ENCODE data around the gene SDK2.

The SDK2 gene

GRCh38 chr17:73528679-73529078 is 115.6 kb downstream of the SDK2 start:
- DNase-seq: no peak

- no peak for DNase-seq
These were observed 117.3 kb downstream of the SDK2 start for GRCh38 chr17:73526952-73527351.

- DNase-seq: no peak
These were observed 119.1 kb downstream of the SDK2 start for GRCh38 chr17:73524941-73525679.

GRCh38 chr17:73522696-73523095 is 121.5 kb downstream of the SDK2 start:
- no peak for DNase-seq

- no peak for DNase-seq
These were observed 122.1 kb downstream of the SDK2 start for GRCh38 chr17:73522107-73522506.

GRCh38 chr17:73521376-73521775 is 122.9 kb downstream of the SDK2 start:
- DNase-seq: no peak

- no peak for DNase-seq
These were observed 123.9 kb downstream of the SDK2 start for GRCh38 chr17:73520369-73520761.

GRCh38 chr17:73519714-73520368 is 124.4 kb downstream of the SDK2 start:
- no peak for DNase-seq

GRCh38 chr17:73519011-73519410 is 125.2 kb downstream of the SDK2 start:
- DNase-seq: no peak

- DNase-seq: no peak
These were observed 127.8 kb downstream of the SDK2 start for GRCh38 chr17:73516431-73516830.

GRCh38 chr17:73514146-73514863 is 129.9 kb downstream of the SDK2 start:
- no peak for DNase-seq

- no peak for DNase-seq
These were observed 130.8 kb downstream of the SDK2 start for GRCh38 chr17:73513426-73513825.

- no peak for DNase-seq
These were observed 132.5 kb downstream of the SDK2 start for GRCh38 chr17:73511719-73512115.

GRCh38 chr17:73510981-73511718 is 133.1 kb downstream of the SDK2 start:
- no peak for DNase-seq

- no peak for DNase-seq
These were observed 135.2 kb downstream of the SDK2 start for GRCh38 chr17:73508931-73509605.

- DNase-seq: no peak
These were observed 136.0 kb downstream of the SDK2 start for GRCh38 chr17:73508057-73508930.

GRCh38 chr17:73506470-73507435 is 137.5 kb downstream of the SDK2 start:
- DNase-seq: no peak

- no peak for DNase-seq
These were observed 140.7 kb downstream of the SDK2 start for GRCh38 chr17:73503560-73503959.

- no peak for DNase-seq
These were observed 143.7 kb downstream of the SDK2 start for GRCh38 chr17:73500414-73500999.

Data from GOT3 (cell line).